NCI-H1105 (cell line): ENCODE data around the gene ZMYND8.
A peak's percentile ranks its signal among the peaks of the same experiment; 100 is the strongest.
"Not testable (repeated sequence)": the region's sequence is repeated elsewhere in the genome, so short reads cannot be mapped to it uniquely, and the experiment has no call there.

Source experiments
- DNase-seq: peaks from one replicate; lab custom pipeline; 2025; lab: John Stamatoyannopoulos, UW

The ZMYND8 gene

GRCh38 chr20:47370850-47371782 is 14.6 kb upstream of the ZMYND8 start:
- DNase-seq = no peak

GRCh38 chr20:47370214-47370613 is 13.7 kb upstream of the ZMYND8 start:
- DNase-seq = no peak

- DNase-seq = no peak
Measured at GRCh38 chr20:47368301-47368700, 11.8 kb upstream of the ZMYND8 start.

GRCh38 chr20:47366301-47366700 is 9.8 kb upstream of the ZMYND8 start:
- DNase-seq = not testable (repeated sequence)

GRCh38 chr20:47365023-47365764 is 8.7 kb upstream of the ZMYND8 start:
- no peak for DNase-seq

- DNase-seq = no peak
Measured at GRCh38 chr20:47362361-47363219, 6.1 kb upstream of the ZMYND8 start.

- DNase-seq = no peak
Measured at GRCh38 chr20:47361057-47361915, 4.8 kb upstream of the ZMYND8 start.

- DNase-seq = peak; percentile 97
Measured at GRCh38 chr20:47360297-47361056, 4.0 kb upstream of the ZMYND8 start.

GRCh38 chr20:47359530-47360296 is 3.2 kb upstream of the ZMYND8 start:
- DNase-seq = no peak

- no peak for DNase-seq
Measured at GRCh38 chr20:47358672-47359529, 2.4 kb upstream of the ZMYND8 start.

GRCh38 chr20:47358039-47358671 is 1.7 kb upstream of the ZMYND8 start:
- DNase-seq = no peak

- peak; percentile 73 for DNase-seq
Measured at GRCh38 chr20:47357296-47358038, 968 bp upstream of the ZMYND8 start.

GRCh38 chr20:47356220-47356525 is 326 bp downstream of the ZMYND8 start:
- no peak for DNase-seq

GRCh38 chr20:47355489-47356219 is 845 bp downstream of the ZMYND8 start:
- no peak for DNase-seq

- no peak for DNase-seq
Measured at GRCh38 chr20:47354714-47355488, 1.6 kb downstream of the ZMYND8 start.

GRCh38 chr20:47354464-47354713 is 2.1 kb downstream of the ZMYND8 start:
- DNase-seq = no peak
